Activated T-helper 17 cell treated with anti-CD3 and anti-CD28 coated beads, Interleukin-2, amount 50 U/mL, for 72 hours (primary cell): ENCODE data around the gene TAS2R8. TPM values are rescaled to one million over a fixed set of nuclear protein-coding genes. Genes with fewer than 3 reads are reported as not detected.

Source experiments
- ATAC-seq: fragments of 150-1000 bp; cut with Tn5 transposase; replicated peaks from 2 replicates; pipeline ENCODE4 v1.10.0; 2021; ENCODE audit warnings: mild to moderate bottlenecking, moderate library complexity
- H3K27ac Mint-ChIP-seq: one replicate; pipeline ENCODE4 v1.8.0; 2022; ENCODE audit warnings: mixed read lengths
- H3K27me3 Mint-ChIP-seq: one replicate; pipeline ENCODE4 v1.8.0; 2022; ENCODE audit warnings: mixed read lengths
- H3K36me3 Mint-ChIP-seq: one replicate; pipeline ENCODE4 v1.8.0; 2022; ENCODE audit warnings: low read depth, mild to moderate bottlenecking, mixed read lengths
- H3K4me1 Mint-ChIP-seq: one replicate; pipeline ENCODE4 v1.8.0; 2022; ENCODE audit warnings: mixed read lengths
- H3K4me3 Mint-ChIP-seq: one replicate; pipeline ENCODE4 v1.8.0; 2022; ENCODE audit warnings: mild to moderate bottlenecking, mixed read lengths
- H3K9me3 Mint-ChIP-seq: one replicate; pipeline ENCODE4 v1.8.0; 2022; ENCODE audit warnings: mixed read lengths
- total RNA-seq, 2 donors: library from RNA; stranded (reverse); gene quantifications; one replicate each; pipeline ENCODE4 v1.2.3, GENCODE V29; 2022

The TAS2R8 gene, protein sequence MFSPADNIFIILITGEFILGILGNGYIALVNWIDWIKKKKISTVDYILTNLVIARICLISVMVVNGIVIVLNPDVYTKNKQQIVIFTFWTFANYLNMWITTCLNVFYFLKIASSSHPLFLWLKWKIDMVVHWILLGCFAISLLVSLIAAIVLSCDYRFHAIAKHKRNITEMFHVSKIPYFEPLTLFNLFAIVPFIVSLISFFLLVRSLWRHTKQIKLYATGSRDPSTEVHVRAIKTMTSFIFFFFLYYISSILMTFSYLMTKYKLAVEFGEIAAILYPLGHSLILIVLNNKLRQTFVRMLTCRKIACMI
- total RNA-seq = not detected

DNA sequence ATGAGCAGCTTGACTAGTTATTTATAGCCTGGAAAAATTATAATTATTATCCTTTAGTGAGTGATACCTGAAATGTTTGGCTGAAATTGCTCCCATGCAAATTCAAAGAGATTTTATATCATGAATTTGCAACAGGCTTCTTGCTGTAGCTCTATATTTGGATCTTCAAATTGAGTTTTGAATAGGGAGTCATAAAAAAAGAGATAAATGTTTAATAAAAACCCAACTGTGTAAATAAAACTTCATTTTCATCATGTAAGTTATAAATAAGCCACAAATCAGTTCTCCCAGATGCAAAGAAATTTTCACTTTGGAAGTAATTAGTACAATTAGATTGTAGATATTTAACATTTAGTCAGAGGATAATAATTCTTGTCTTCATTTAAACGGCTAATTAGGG, at the start of gene TAS2R8:
TSS of gene TAS2R8 (minus strand) at position 101 of the 400 bp plus-strand sequence. CDS start 306 bp downstream, outside the sequence.
- Mint-ChIP-seq H3K4me1 (no peaks in the 10 kb centered on the region), H3K27ac (no peak within 1 kb of the TSS), H3K4me3 (no peak within 1 kb of the TSS), H3K36me3 (no peaks in the 10 kb centered on the region), H3K9me3 (no peaks in the 10 kb centered on the region), H3K27me3 (peaks cover 16% of the 10 kb centered on the region)
- ATAC-seq = no peak

GRCh38 chr12:10855807-10856206, 48.7 kb upstream of the TAS2R8 start:
- H3K36me3 Mint-ChIP-seq = peaks cover 60% of the 10 kb centered on the region
- H3K9me3 Mint-ChIP-seq = peaks cover 11% of the 10 kb centered on the region

DNA sequence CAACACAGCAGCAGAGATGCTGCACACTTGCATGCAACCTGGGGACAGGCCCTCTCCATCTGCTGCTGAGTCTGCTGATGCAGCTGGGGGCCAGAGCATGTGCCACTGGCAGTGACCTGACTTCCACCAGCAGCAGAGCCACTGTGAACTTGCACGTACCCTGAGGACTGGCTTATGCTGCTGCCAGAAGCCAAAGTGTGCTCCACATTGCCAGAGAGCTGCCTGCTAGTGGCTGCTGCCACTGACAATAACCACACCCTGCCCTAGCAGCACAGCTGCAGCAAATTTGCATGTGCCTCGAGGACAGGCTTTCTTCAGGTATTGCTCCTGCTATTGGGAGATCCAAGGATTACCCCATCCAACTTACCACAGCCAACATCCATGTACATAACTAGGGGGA, 46.7 kb upstream of the TAS2R8 start:
- Mint-ChIP-seq H3K36me3 (peaks cover 40% of the 10 kb centered on the region), H3K4me1 (peaks cover 28% of the 10 kb centered on the region), H3K27ac (no peak overlapping the region), H3K9me3 (peaks cover 5% of the 10 kb centered on the region), H3K4me3 (no peak overlapping the region), H3K27me3 (no peaks in the 10 kb centered on the region)
- ATAC-seq = no peak

More at GRCh38 chr12:10855807-10856206, 48.7 kb upstream of the TAS2R8 start:
- Mint-ChIP-seq H3K4me1 (peaks cover 22% of the 10 kb centered on the region), H3K27ac (no peak overlapping the region), H3K4me3 (no peak overlapping the region), H3K27me3 (no peaks in the 10 kb centered on the region)
- ATAC-seq = no peak

DNA sequence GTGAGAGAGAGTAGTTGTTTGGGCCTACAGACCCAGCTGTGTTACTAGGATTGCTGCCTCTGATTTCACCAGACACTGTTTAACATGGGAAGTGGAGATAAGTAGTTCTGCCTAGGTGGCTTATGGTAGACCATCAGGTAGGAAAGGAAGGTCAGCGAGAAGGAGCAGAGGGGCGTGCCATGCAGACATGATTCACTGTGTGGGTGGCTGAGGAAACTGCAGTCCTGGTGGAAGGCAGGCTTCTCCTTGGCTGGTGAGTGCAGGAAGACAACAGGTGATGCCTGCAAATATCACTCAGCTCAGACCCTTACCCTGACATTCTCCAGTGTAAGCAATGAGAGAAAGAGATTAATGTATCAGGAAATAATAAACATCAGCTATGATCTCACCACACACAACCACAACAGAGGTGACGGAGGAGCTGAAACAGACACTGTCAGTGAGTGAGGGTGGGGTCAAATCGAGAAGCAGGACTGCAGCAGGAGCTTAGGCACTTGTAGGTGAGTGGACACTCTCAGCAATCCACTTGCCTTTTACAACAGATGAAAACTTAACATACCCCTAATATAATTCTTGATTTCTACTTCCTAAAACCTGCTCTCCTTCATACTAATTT, 44.3 kb upstream of the TAS2R8 start:
- ATAC-seq = peak; percentile 56
- Mint-ChIP-seq H3K36me3 (peaks cover 35% of the 10 kb centered on the region), H3K9me3 (no peaks in the 10 kb centered on the region), H3K4me3 (no peak overlapping the region), H3K27me3 (no peaks in the 10 kb centered on the region), H3K27ac (peak overlapping the region; percentile 71), H3K4me1 (peaks cover 28% of the 10 kb centered on the region)

GRCh38 chr12:10849425-10849878, 42.4 kb upstream of the TAS2R8 start, which contains the start of gene PRR4:
Gene PRR4 (minus strand): TSS chr12:10849475. CDS start chr12:10849437, 38 bp downstream.
- Mint-ChIP-seq H3K9me3 (no peaks in the 10 kb centered on the region), H3K36me3 (peaks cover 40% of the 10 kb centered on the region), H3K27ac (peak within 1 kb of the TSS; percentile 71), H3K4me3 (no peak within 1 kb of the TSS), H3K4me1 (peaks cover 28% of the 10 kb centered on the region), H3K27me3 (no peaks in the 10 kb centered on the region)
- ATAC-seq = peak; percentile 67

- no peak overlapping the region for H3K4me3 Mint-ChIP-seq
- peaks cover 24% of the 10 kb centered on the region for H3K4me1 Mint-ChIP-seq
- no peaks in the 10 kb centered on the region for H3K9me3 Mint-ChIP-seq
- ATAC-seq = no peak
- no peaks in the 10 kb centered on the region for H3K27me3 Mint-ChIP-seq
- peaks cover 40% of the 10 kb centered on the region for H3K36me3 Mint-ChIP-seq
- H3K27ac Mint-ChIP-seq = peak overlapping the region; percentile 7
Measured at GRCh38 chr12:10847744-10848143, 40.7 kb upstream of the TAS2R8 start.

GRCh38 chr12:10842862-10843261, 35.8 kb upstream of the TAS2R8 start:
- H3K27me3 Mint-ChIP-seq = no peaks in the 10 kb centered on the region
- H3K36me3 Mint-ChIP-seq = peaks cover 30% of the 10 kb centered on the region
- H3K9me3 Mint-ChIP-seq = no peaks in the 10 kb centered on the region
- ATAC-seq = no peak
- H3K4me3 Mint-ChIP-seq = no peak overlapping the region
- no peak overlapping the region for H3K27ac Mint-ChIP-seq
- H3K4me1 Mint-ChIP-seq = no peaks in the 10 kb centered on the region

- no peak overlapping the region for H3K27ac Mint-ChIP-seq
- H3K9me3 Mint-ChIP-seq = no peaks in the 10 kb centered on the region
- no peaks in the 10 kb centered on the region for H3K27me3 Mint-ChIP-seq
- no peaks in the 10 kb centered on the region for H3K36me3 Mint-ChIP-seq
- ATAC-seq = no peak
- H3K4me3 Mint-ChIP-seq = no peak overlapping the region
- H3K4me1 Mint-ChIP-seq = no peaks in the 10 kb centered on the region
Measured at GRCh38 chr12:10838461-10838860, 31.4 kb upstream of the TAS2R8 start.

GRCh38 chr12:10829994-10830393, 22.9 kb upstream of the TAS2R8 start:
- ATAC-seq = no peak
- Mint-ChIP-seq H3K4me3 (no peak overlapping the region), H3K27ac (no peak overlapping the region), H3K9me3 (no peaks in the 10 kb centered on the region), H3K4me1 (no peaks in the 10 kb centered on the region), H3K36me3 (no peaks in the 10 kb centered on the region), H3K27me3 (no peaks in the 10 kb centered on the region)

- no peak within 1 kb of the TSS for H3K27ac Mint-ChIP-seq
- ATAC-seq = no peak
- no peaks in the 10 kb centered on the region for H3K27me3 Mint-ChIP-seq
- H3K9me3 Mint-ChIP-seq = no peaks in the 10 kb centered on the region
- H3K4me3 Mint-ChIP-seq = no peak within 1 kb of the TSS
- H3K4me1 Mint-ChIP-seq = no peaks in the 10 kb centered on the region
- H3K36me3 Mint-ChIP-seq = no peaks in the 10 kb centered on the region
Measured at GRCh38 chr12:10826258-10826657, 19.2 kb upstream of the TAS2R8 start, which contains the start of gene TAS2R10. Gene TAS2R10 (minus strand): TSS chr12:10826358. CDS start chr12:10826269, 89 bp downstream.

DNA sequence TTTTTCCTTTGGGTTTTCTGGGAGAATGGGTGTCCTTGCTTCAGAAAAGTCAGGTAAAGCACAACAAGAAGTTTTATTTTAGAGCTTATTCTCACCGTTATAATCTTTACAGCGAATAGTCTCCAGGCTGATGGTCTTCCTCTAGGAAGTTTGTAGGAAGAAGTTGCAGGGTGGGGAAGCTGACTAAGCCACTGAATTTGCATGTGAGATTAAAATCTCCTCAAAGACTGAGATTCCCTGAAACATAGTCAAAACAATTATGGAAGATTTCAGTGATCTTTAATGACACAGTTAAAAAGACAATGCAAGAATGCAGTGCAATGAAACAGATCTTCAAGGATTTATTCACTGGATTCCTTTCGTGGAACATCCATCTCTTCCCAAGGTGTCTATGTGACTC, 17.9 kb upstream of the TAS2R8 start:
- Mint-ChIP-seq H3K36me3 (no peaks in the 10 kb centered on the region), H3K4me3 (no peak overlapping the region), H3K27me3 (no peaks in the 10 kb centered on the region), H3K4me1 (no peaks in the 10 kb centered on the region), H3K9me3 (no peaks in the 10 kb centered on the region), H3K27ac (no peak overlapping the region)
- no peak for ATAC-seq

- ATAC-seq = no peak
- Mint-ChIP-seq H3K36me3 (no peaks in the 10 kb centered on the region), H3K4me3 (no peak overlapping the region), H3K9me3 (no peaks in the 10 kb centered on the region), H3K27me3 (peaks cover 11% of the 10 kb centered on the region), H3K4me1 (no peaks in the 10 kb centered on the region), H3K27ac (no peak overlapping the region)
Measured at GRCh38 chr12:10811883-10812536, 4.9 kb upstream of the TAS2R8 start.

DNA sequence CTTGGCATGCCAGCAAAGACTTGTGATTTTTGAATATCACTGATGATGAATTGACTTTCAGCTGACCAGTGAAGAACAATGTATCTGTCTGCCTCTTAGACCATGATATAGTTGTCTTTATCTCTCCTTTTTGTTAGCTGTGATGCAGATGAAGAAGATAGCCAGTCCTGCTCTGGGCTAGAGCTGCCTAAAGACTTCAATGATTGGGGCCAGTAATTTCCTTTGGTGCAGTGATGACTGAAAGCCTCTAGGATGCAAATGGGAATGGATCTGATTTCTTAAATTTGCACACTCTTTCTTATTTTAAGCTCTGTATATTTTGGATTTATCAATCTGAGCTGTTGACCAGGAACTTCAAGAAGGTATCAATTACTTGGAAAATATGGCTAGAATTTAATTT, 3.0 kb upstream of the TAS2R8 start, which contains the start of gene TAS2R9:
TSS of gene TAS2R9 (minus strand) at position 101 of the 400 bp plus-strand sequence. CDS start at position 8, 93 bp downstream.
- Mint-ChIP-seq H3K9me3 (no peaks in the 10 kb centered on the region), H3K4me3 (no peak within 1 kb of the TSS), H3K4me1 (no peaks in the 10 kb centered on the region), H3K27me3 (peaks cover 16% of the 10 kb centered on the region), H3K27ac (no peak within 1 kb of the TSS), H3K36me3 (no peaks in the 10 kb centered on the region)
- ATAC-seq = no peak

GRCh38 chr12:10802587-10802986, 4.5 kb downstream of the TAS2R8 start, which contains the start of gene TAS2R7:
Gene TAS2R7 (minus strand): TSS chr12:10802627. CDS start chr12:10802570, 57 bp downstream.
- H3K4me1 Mint-ChIP-seq = no peaks in the 10 kb centered on the region

More at GRCh38 chr12:10802587-10802986, 4.5 kb downstream of the TAS2R8 start, which contains the start of gene TAS2R7:
- no peak within 1 kb of the TSS for H3K4me3 Mint-ChIP-seq
- peaks cover 19% of the 10 kb centered on the region for H3K27me3 Mint-ChIP-seq
- H3K9me3 Mint-ChIP-seq = no peaks in the 10 kb centered on the region
- no peak within 1 kb of the TSS for H3K27ac Mint-ChIP-seq
- no peak for ATAC-seq
- no peaks in the 10 kb centered on the region for H3K36me3 Mint-ChIP-seq
